ENCODE measurements around the gene TENT4B.

DNA sequence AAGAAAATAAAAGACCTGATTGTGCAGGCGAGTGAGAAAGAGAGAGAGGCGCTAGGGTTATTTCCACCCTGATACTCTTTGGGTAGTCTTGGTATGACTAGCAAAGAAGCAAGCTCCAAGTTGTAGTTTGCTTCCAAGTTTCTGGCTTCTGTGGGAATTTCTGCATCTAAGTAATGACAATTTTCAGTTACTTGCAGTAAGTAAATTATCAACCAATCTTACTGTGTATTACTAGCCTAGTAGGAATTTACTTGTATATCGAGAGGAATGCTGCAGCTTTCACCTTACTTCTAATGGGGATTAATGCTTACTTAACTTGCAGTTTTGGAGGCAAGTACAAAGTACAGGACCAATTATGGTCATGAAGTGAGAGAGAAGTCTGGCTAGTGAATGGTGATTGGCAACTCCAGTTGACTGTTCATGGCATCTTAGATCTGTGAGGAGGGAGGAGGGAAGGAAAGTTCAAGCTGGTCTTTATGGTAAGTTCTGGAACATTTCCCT is 31.9 kb downstream of the TENT4B start:
- no peak for TF ChIP-seq POLR2A (IDR thresholded peaks at IDR 0.05)
- no peak for TF ChIP-seq CTCF (IDR thresholded peaks at IDR 0.05)

All from Peyer's patch (tissue), 4 donors.